Fibroblast of villous mesenchyme (primary cell): Measurements from ENCODE around the gene XRCC4. TPM values are rescaled to one million over a fixed set of nuclear protein-coding genes. Genes with fewer than 3 reads are reported as not detected.
A peak's percentile ranks its signal among the peaks of the same experiment; 100 is the strongest.

Experiments
- DNase-seq: peaks from one replicate; pipeline ENCODE4 v3.0.0-alpha.2; 2010; ENCODE audit warnings: low read depth
- H3K4me3 ChIP-seq: 2 replicates; pipeline ENCODE4 v1.5.1; 2011; ENCODE audit warnings: low read depth, mild to moderate bottlenecking, low read length
- total RNA-seq: library from RNA; depleted of rRNA; stranded (reverse); fragments of >200 nt; gene quantifications from 2 replicates; pipeline ENCODE4 v1.2.3, GENCODE V29; 2012
- TF ChIP-seq, protein P1 (sequence below): IDR thresholded peaks from 2 replicates; pipeline ENCODE4 v1.5.1; 2012; ENCODE audit warnings: low read depth, mild to moderate bottlenecking, low read length; ENCODE audit not compliant: insufficient read depth

XRCC4 gene
- total RNA-seq, 1 donor, result 13.0 TPM

GRCh38 chr5:83167538-83167937, 90.2 kb downstream of the XRCC4 start:
- TF ChIP-seq, protein P1, sequence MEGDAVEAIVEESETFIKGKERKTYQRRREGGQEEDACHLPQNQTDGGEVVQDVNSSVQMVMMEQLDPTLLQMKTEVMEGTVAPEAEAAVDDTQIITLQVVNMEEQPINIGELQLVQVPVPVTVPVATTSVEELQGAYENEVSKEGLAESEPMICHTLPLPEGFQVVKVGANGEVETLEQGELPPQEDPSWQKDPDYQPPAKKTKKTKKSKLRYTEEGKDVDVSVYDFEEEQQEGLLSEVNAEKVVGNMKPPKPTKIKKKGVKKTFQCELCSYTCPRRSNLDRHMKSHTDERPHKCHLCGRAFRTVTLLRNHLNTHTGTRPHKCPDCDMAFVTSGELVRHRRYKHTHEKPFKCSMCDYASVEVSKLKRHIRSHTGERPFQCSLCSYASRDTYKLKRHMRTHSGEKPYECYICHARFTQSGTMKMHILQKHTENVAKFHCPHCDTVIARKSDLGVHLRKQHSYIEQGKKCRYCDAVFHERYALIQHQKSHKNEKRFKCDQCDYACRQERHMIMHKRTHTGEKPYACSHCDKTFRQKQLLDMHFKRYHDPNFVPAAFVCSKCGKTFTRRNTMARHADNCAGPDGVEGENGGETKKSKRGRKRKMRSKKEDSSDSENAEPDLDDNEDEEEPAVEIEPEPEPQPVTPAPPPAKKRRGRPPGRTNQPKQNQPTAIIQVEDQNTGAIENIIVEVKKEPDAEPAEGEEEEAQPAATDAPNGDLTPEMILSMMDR, result no peak
- DNase-seq, result no peak
- no peak overlapping the region for H3K4me3 ChIP-seq

- peak; percentile 19 for DNase-seq
- TF ChIP-seq, protein P1, result no peak
- no peak overlapping the region for H3K4me3 ChIP-seq
These were observed 92.4 kb downstream of the XRCC4 start for GRCh38 chr5:83169571-83170337.

- TF ChIP-seq, protein P1, result no peak
- no peak overlapping the region for H3K4me3 ChIP-seq
- no peak for DNase-seq
These were observed 94.7 kb downstream of the XRCC4 start for GRCh38 chr5:83172011-83172410.

DNA sequence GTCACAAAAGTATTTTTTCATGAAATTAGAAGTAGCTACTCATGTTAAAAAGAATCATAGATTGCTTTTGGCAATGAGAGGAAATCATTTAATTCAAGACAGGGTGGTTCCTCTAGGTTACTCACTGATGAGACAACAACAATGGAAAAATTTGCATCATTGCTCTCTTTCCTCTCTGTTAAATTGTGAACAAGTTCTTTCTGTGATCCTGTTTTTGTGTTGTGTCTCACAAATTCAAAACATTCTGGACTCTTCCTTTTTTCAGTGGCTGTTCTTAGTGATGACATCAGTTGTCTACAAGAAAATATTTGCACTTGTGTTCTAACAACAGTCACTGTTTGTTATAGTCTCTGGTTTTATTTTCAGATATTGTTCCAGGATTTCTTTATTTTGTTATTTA, 95.3 kb downstream of the XRCC4 start:
- no peak overlapping the region for H3K4me3 ChIP-seq
- TF ChIP-seq, protein P1, result no peak
- DNase-seq, result peak; percentile 63

DNA sequence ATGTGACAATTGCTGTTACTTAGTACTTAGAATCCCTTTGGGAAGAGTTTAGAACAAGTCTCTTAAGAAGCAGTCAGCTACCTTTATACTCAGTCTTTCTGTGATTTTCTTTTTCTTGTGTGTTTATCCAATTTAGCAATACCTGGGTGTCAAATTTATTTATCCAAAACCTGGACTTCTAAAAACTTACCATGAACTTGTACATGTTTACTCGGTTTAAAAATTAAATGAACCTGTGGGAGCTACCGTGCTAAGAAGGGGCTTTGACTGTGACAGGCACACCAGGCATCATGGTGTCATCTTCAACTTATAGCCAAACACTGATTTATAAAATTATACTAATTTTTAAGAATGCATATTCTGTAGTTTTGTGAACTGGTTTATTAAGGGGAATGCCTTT, 96.5 kb downstream of the XRCC4 start:
- DNase-seq, result no peak
- TF ChIP-seq, protein P1, result no peak
- H3K4me3 ChIP-seq, result no peak overlapping the region

DNA sequence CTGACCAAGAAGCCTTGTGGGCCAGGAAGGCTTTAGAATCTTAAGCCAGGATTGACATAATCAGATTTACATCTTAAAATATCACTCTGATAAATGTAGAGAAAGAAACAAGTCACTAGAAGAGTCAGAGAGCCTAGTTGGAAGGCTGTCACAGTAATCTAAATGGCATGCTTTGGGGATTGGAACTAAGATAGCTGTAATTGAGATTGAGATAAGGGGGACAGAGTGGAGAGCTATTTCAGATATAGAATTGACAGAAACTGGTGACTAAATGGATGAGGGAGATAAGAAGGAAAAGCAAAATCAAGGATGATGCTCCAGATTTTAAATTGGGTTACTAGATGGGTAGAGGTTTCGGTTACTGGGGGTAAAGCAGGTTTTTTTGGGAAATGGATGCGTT, 100.5 kb downstream of the XRCC4 start:
- TF ChIP-seq, protein P1, result no peak
- H3K4me3 ChIP-seq, result no peak overlapping the region
- no peak for DNase-seq

GRCh38 chr5:83179966-83180365, 102.6 kb downstream of the XRCC4 start:
- no peak overlapping the region for H3K4me3 ChIP-seq
- TF ChIP-seq, protein P1, result no peak
- peak; percentile 86 for DNase-seq
